ENCODE results near the gene CPZ.
"Not testable (repeated sequence)": the region's sequence is repeated elsewhere in the genome, so short reads cannot be mapped to it uniquely, and the experiment has no call there.

CPZ gene

GRCh38 chr4:8575457-8575856 lies 17.1 kb upstream of the CPZ start:
- Histone ChIP-seq H2BK120ac (ENCODE audit: low read depth, low read length) (no peak overlapping the region), H4K91ac (ENCODE audit: low read depth, low read length, poor library complexity) (no peak overlapping the region), H3K23ac (ENCODE audit: low read depth, low read length, poor library complexity) (no peak overlapping the region), H3K4ac (ENCODE audit: low read length) (no peak overlapping the region), H3K18ac (ENCODE audit: low read length) (no peak overlapping the region), H2AK5ac (ENCODE audit: low read depth, low read length) (no peak overlapping the region), H3K36me3 (replicated peaks in 1 of 2; ENCODE audit: control insufficient read depth in 2 of 2, insufficient read depth in 2 of 2, low read length in 2 of 2) (no peaks in the 10 kb centered on the region), H2BK15ac (ENCODE audit: low read length) (no peak overlapping the region), H3K4me3 (ENCODE audit: low read length in 2 of 2) (no peak overlapping the region), H3K27me3 (ENCODE audit: control insufficient read depth in 3 of 3, insufficient read depth in 3 of 3, low read depth in 1 of 3, low read length in 3 of 3) (peaks cover 0 to 19% (median 0%) of the 10 kb centered on the region in 3 experiments), H3K79me1 (ENCODE audit: low read depth, low read length) (no peaks in the 10 kb centered on the region), H3K9me3 (replicated peaks in 1 of 2; ENCODE audit: control insufficient read depth in 2 of 2, insufficient read depth in 1 of 2, low read depth in 1 of 2, low read length in 2 of 2) (no peaks in the 10 kb centered on the region), H2BK12ac (ENCODE audit: low read length) (no peak overlapping the region), H2AFZ (ENCODE audit: low read length) (no peak overlapping the region), H3K4me1 (ENCODE audit: control insufficient read depth in 2 of 2, insufficient read depth in 1 of 2, low read depth in 1 of 2, low read length in 2 of 2) (peaks cover 0 to 6% of the 10 kb centered on the region in 2 donors), H3K9ac (ENCODE audit: low read depth, low read length, poor library complexity) (no peak overlapping the region), H3K14ac (ENCODE audit: low read length) (no peak overlapping the region), H3K27ac (replicated peaks; ENCODE audit: low read length) (no peak overlapping the region), H3K4me2 (ENCODE audit: insufficient read depth, low read length, poor library complexity, severe bottlenecking) (no peak overlapping the region), H2BK5ac (ENCODE audit: low read length) (no peak overlapping the region), H4K8ac (ENCODE audit: low read depth, low read length) (no peak overlapping the region)
- WGBS, 2 donors (ENCODE audit: extremely low coverage in 2 of 2, insufficient read length in 2 of 2, insufficient replicate concordance in 1 of 2): no CpG with 5 or more reads among the region's 4 CpGs
- no peak for DNase-seq (ENCODE audit: low spot score)

- not testable (repeated sequence) for H2AFZ ChIP-seq (ENCODE audit: low read length); H3K4me2 ChIP-seq (ENCODE audit: insufficient read depth, low read length, poor library complexity, severe bottlenecking); H3K4me3 ChIP-seq (ENCODE audit: low read length in 2 of 2); H3K4ac ChIP-seq (ENCODE audit: low read length); H2BK5ac ChIP-seq (ENCODE audit: low read length); H3K23ac ChIP-seq (ENCODE audit: low read depth, low read length, poor library complexity); H2BK12ac ChIP-seq (ENCODE audit: low read length); H4K91ac ChIP-seq (ENCODE audit: low read depth, low read length, poor library complexity); H3K9me3 ChIP-seq (replicated peaks in 1 of 2; ENCODE audit: control insufficient read depth in 2 of 2, insufficient read depth in 1 of 2, low read depth in 1 of 2, low read length in 2 of 2); H3K9ac ChIP-seq (ENCODE audit: low read depth, low read length, poor library complexity); H3K36me3 ChIP-seq (replicated peaks in 1 of 2; ENCODE audit: control insufficient read depth in 2 of 2, insufficient read depth in 2 of 2, low read length in 2 of 2); H3K18ac ChIP-seq (ENCODE audit: low read length); H3K79me1 ChIP-seq (ENCODE audit: low read depth, low read length); H2BK15ac ChIP-seq (ENCODE audit: low read length); DNase-seq (ENCODE audit: low spot score); H3K27ac ChIP-seq (replicated peaks; ENCODE audit: low read length); H2AK5ac ChIP-seq (ENCODE audit: low read depth, low read length); H3K14ac ChIP-seq (ENCODE audit: low read length); H4K8ac ChIP-seq (ENCODE audit: low read depth, low read length); H2BK120ac ChIP-seq (ENCODE audit: low read depth, low read length)
- no CpG with 5 or more reads among the region's 5 CpGs for WGBS, 2 donors (ENCODE audit: extremely low coverage in 2 of 2, insufficient read length in 2 of 2, insufficient replicate concordance in 1 of 2)
- H3K4me1 ChIP-seq (ENCODE audit: control insufficient read depth in 2 of 2, insufficient read depth in 1 of 2, low read depth in 1 of 2, low read length in 2 of 2): peaks cover 0 to 12% of the 10 kb centered on the region in 2 donors
- H3K27me3 ChIP-seq (ENCODE audit: control insufficient read depth in 3 of 3, insufficient read depth in 3 of 3, low read depth in 1 of 3, low read length in 3 of 3): peaks cover 3 to 29% (median 10%) of the 10 kb centered on the region in 3 experiments
Observed at GRCh38 chr4:8576591-8576990, 16.0 kb upstream of the CPZ start.

- WGBS, 2 donors (ENCODE audit: extremely low coverage in 2 of 2, insufficient read length in 2 of 2, insufficient replicate concordance in 1 of 2): no CpG with 5 or more reads among the region's 8 CpGs
- H3K79me1 ChIP-seq (ENCODE audit: low read depth, low read length): peaks cover 3% of the 10 kb centered on the region
- no peak overlapping the region for H2AFZ ChIP-seq (ENCODE audit: low read length)
- no peak overlapping the region for H4K8ac ChIP-seq (ENCODE audit: low read depth, low read length)
- peaks cover 0 to 12% of the 10 kb centered on the region in 2 donors for H3K4me1 ChIP-seq (ENCODE audit: control insufficient read depth in 2 of 2, insufficient read depth in 1 of 2, low read depth in 1 of 2, low read length in 2 of 2)
- H3K9ac ChIP-seq (ENCODE audit: low read depth, low read length, poor library complexity): no peak overlapping the region
- H3K36me3 ChIP-seq (replicated peaks in 1 of 2; ENCODE audit: control insufficient read depth in 2 of 2, insufficient read depth in 2 of 2, low read length in 2 of 2): no peaks in the 10 kb centered on the region
- no peak overlapping the region for H3K14ac ChIP-seq (ENCODE audit: low read length)
- no peak overlapping the region for H3K27ac ChIP-seq (replicated peaks; ENCODE audit: low read length)
- H2AK5ac ChIP-seq (ENCODE audit: low read depth, low read length): no peak overlapping the region
- no peak overlapping the region for H3K18ac ChIP-seq (ENCODE audit: low read length)
- H2BK120ac ChIP-seq (ENCODE audit: low read depth, low read length): no peak overlapping the region
- peaks cover 0 to 2% of the 10 kb centered on the region in 2 donors for H3K9me3 ChIP-seq (replicated peaks in 1 of 2; ENCODE audit: control insufficient read depth in 2 of 2, insufficient read depth in 1 of 2, low read depth in 1 of 2, low read length in 2 of 2)
- peaks cover 3 to 33% (median 14%) of the 10 kb centered on the region in 3 experiments for H3K27me3 ChIP-seq (ENCODE audit: control insufficient read depth in 3 of 3, insufficient read depth in 3 of 3, low read depth in 1 of 3, low read length in 3 of 3)
- no peak overlapping the region for H2BK12ac ChIP-seq (ENCODE audit: low read length)
- no peak overlapping the region for H2BK5ac ChIP-seq (ENCODE audit: low read length)
- no peak overlapping the region for H3K4ac ChIP-seq (ENCODE audit: low read length)
- H3K23ac ChIP-seq (ENCODE audit: low read depth, low read length, poor library complexity): no peak overlapping the region
- no peak overlapping the region for H4K91ac ChIP-seq (ENCODE audit: low read depth, low read length, poor library complexity)
- no peak overlapping the region for H3K4me2 ChIP-seq (ENCODE audit: insufficient read depth, low read length, poor library complexity, severe bottlenecking)
- DNase-seq (ENCODE audit: low spot score): no peak
- H3K4me3 ChIP-seq (ENCODE audit: low read length in 2 of 2): no peak overlapping the region
- H2BK15ac ChIP-seq (ENCODE audit: low read length): no peak overlapping the region
Observed at GRCh38 chr4:8577046-8577445, 15.5 kb upstream of the CPZ start.

- H2BK5ac ChIP-seq (ENCODE audit: low read length): no peak overlapping the region
- H3K9me3 ChIP-seq (replicated peaks in 1 of 2; ENCODE audit: control insufficient read depth in 2 of 2, insufficient read depth in 1 of 2, low read depth in 1 of 2, low read length in 2 of 2): peaks cover 0 to 2% of the 10 kb centered on the region in 2 donors
- H3K79me1 ChIP-seq (ENCODE audit: low read depth, low read length): peaks cover 3% of the 10 kb centered on the region
- no peak overlapping the region for H3K4me2 ChIP-seq (ENCODE audit: insufficient read depth, low read length, poor library complexity, severe bottlenecking)
- H3K4ac ChIP-seq (ENCODE audit: low read length): no peak overlapping the region
- no peak overlapping the region for H2AFZ ChIP-seq (ENCODE audit: low read length)
- no peak overlapping the region for H2AK5ac ChIP-seq (ENCODE audit: low read depth, low read length)
- no peak overlapping the region for H4K8ac ChIP-seq (ENCODE audit: low read depth, low read length)
- peaks cover 0 to 10% of the 10 kb centered on the region in 2 donors for H3K4me1 ChIP-seq (ENCODE audit: control insufficient read depth in 2 of 2, insufficient read depth in 1 of 2, low read depth in 1 of 2, low read length in 2 of 2)
- no peak overlapping the region for H2BK120ac ChIP-seq (ENCODE audit: low read depth, low read length)
- H3K27ac ChIP-seq (replicated peaks; ENCODE audit: low read length): no peak overlapping the region
- no peak overlapping the region for H3K9ac ChIP-seq (ENCODE audit: low read depth, low read length, poor library complexity)
- H4K91ac ChIP-seq (ENCODE audit: low read depth, low read length, poor library complexity): no peak overlapping the region
- no peak overlapping the region for H3K18ac ChIP-seq (ENCODE audit: low read length)
- no CpG with 5 or more reads among the region's 4 CpGs for WGBS, 2 donors (ENCODE audit: extremely low coverage in 2 of 2, insufficient read length in 2 of 2, insufficient replicate concordance in 1 of 2)
- DNase-seq (ENCODE audit: low spot score): no peak
- H2BK15ac ChIP-seq (ENCODE audit: low read length): no peak overlapping the region
- H3K27me3 ChIP-seq (ENCODE audit: control insufficient read depth in 3 of 3, insufficient read depth in 3 of 3, low read depth in 1 of 3, low read length in 3 of 3): peaks cover 3 to 33% (median 15%) of the 10 kb centered on the region in 3 experiments
- H3K14ac ChIP-seq (ENCODE audit: low read length): no peak overlapping the region
- no peak overlapping the region for H3K23ac ChIP-seq (ENCODE audit: low read depth, low read length, poor library complexity)
- no peaks in the 10 kb centered on the region for H3K36me3 ChIP-seq (replicated peaks in 1 of 2; ENCODE audit: control insufficient read depth in 2 of 2, insufficient read depth in 2 of 2, low read length in 2 of 2)
- H2BK12ac ChIP-seq (ENCODE audit: low read length): no peak overlapping the region
- no peak overlapping the region for H3K4me3 ChIP-seq (ENCODE audit: low read length in 2 of 2)
Observed at GRCh38 chr4:8577972-8578371, 14.6 kb upstream of the CPZ start.

Data from neuronal stem cell (in vitro differentiated cells).